Measurements from ENCODE around the gene ZNHIT6.

The ZNHIT6 gene

DNA sequence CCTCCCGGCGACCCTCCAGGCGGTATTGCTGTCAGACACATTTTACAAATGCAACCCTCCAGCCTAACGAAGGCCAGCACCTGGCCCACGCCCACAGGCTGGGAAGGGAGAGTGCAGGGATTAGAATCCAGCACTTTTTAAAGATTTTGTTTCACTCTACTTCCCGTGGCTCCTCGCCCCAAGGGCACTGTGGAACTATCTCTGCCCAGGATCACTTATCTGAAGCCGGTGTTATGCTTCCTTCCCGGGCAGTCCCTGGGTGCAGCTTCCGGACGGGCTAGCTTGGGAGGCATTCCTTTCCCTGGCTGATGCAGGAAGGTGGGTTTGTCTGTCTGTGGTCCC, 91.9 kb downstream of the ZNHIT6 start:
- DNase-seq = no peak

DNA sequence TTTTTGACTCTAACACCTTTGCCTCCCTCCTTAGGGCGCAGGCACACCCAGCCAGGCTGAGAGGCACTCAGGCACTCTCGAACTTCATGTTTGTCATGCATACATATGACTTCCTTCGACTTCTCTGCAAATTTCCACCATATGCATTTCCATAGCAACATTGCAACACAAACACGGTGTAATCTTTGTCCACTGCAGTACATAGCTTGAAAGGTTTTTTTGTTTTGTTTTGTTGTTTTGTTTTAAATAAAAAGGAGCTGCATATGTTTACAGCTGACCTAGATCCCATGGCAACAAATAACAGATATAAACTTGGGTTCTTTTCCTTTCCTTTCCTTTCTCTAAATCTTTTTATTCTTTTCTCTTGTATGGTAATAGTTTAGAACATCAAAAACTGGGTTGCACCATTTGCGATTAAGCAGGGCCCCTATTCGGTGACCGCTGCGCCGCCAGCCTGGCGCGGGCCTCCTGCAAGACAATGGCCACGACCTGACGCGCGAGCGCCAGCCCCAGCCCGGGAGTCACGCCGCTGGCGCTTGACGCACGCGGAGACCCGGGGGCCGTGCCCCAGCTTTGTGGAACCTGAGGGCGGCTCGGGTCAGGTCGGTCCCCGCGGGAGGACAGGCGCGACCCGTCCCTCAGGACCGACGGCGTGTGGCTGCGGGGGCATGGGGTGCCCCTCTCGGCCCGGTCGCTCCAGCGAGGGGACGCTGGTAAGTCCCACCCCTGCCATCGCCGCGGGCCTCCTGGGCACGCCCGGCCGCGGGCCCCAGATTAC, 92.5 kb downstream of the ZNHIT6 start:
- DNase-seq = no peak

DNA sequence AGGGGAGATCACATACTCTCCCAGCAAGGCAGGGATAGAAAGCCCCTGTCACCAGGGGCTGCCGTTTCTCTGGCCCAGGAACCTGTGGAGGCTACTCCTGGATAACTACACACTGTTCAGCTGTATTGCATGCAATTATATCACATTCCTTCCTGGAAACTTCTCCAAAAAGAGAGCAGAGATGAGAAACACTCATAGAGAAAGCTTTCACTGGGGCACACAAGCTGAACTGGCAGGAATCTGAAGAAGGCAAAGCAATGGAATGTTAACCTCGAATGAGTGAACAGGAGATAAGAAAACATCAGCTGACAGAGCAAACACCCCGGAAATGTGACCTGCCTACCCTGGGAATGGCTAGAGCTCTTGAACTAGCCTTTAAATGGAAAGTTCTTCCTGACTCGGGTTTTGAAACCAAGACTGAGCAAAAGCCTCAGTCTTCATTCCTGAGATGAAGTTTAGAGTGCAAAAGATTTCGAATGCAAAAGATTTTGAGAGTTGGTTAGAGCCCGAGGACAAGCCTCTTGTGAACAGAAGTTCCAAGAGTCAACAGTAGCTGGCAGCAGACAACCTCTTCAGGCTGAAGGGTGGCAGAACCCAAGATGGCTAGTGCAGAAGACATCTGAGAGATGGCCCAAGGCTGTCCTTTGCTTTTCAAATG, 95.4 kb downstream of the ZNHIT6 start:
- DNase-seq = no peak

DNA sequence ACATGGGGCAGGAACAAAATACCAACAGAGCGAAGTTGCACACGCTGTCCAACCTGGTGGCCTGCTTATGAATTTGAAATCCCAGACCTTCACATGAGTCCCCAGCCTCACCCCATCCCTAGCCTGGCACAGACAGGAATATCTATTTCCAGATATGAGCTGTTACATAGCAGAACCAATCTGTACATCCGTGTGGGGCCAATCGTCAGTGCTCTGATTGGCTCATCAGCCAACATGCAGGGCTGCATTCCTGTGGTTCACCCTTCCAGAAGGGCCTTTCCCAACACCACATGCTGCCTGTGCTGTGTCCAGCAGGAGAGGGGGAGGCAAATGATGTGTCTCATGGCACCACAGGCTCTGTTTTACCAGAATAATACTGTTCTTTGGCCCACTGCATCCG, 96.4 kb downstream of the ZNHIT6 start:
- no peak for DNase-seq

DNA sequence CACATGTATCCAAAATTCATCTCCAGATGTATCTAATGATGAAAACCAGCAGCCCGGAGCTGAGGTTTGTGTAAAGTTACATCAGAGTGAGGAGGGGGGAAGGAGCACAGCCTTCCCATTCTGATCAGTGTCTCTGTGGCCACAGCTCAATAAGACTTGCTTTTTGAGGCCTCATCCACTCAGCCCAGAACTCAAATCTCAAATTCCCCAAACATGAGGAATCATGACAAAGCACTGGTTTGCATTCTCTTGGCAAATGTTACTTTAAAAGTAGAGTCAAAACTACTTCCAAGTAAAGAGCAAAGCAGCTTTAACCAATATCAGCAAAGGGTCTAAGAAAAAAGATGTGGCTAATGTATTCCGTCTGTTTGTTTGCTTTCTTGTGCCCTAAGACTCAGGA, 96.8 kb downstream of the ZNHIT6 start:
- DNase-seq = no peak

DNA sequence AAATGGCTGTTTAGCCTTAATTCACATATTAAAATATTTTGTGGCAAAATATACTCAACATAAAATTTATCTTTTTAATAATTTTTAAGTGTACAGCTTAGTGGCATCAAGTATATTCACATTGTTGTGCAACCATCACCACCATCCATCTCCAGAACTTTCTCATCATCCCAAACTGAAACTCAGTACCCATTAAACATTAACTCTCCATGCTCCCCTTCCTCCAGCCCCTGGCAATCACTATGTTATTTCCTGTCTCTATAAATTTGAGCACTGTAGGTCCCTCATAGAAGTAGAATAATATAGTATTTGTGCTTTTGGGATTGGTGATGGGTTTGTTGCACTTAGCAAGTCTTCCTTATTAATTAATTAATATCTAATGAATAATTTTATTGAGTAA, 98.3 kb downstream of the ZNHIT6 start:
- DNase-seq = no peak

DNA sequence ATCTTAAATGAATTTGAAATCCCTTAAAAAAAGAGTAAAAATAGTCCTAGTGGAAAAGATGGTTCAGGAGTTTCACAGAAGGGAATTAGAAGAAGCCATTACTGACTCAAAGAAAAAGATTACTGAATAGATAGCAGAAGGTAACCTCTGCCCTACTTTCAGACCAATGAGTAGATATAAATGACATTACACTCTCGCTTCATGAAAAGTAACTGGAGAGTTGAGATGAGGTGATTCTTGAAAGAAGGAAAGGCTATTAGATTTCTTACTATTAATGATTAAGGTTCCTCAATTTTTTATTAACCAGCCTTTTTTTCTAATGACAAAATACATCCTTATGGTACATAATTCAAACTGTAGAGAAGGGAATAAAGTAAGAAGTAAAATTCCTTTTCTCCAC, 99.4 kb downstream of the ZNHIT6 start:
- DNase-seq = no peak

DNA sequence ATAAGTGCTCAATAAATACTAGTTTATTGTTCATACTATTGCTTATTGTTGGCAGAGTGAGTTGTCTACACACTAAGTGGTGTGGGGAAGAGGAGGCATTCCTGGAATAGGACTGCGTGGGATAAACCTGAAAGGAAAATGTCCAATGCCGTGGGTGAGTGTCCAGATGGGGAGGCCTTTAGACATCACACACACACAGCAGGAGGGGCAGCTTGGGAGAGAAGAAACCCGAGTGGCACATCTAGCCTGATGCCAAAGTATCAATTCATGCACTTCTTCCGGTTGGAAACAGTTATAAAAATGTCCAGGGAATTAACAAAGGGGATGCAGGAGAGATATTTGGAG, 100.3 kb downstream of the ZNHIT6 start:
- no peak for DNase-seq

DNA sequence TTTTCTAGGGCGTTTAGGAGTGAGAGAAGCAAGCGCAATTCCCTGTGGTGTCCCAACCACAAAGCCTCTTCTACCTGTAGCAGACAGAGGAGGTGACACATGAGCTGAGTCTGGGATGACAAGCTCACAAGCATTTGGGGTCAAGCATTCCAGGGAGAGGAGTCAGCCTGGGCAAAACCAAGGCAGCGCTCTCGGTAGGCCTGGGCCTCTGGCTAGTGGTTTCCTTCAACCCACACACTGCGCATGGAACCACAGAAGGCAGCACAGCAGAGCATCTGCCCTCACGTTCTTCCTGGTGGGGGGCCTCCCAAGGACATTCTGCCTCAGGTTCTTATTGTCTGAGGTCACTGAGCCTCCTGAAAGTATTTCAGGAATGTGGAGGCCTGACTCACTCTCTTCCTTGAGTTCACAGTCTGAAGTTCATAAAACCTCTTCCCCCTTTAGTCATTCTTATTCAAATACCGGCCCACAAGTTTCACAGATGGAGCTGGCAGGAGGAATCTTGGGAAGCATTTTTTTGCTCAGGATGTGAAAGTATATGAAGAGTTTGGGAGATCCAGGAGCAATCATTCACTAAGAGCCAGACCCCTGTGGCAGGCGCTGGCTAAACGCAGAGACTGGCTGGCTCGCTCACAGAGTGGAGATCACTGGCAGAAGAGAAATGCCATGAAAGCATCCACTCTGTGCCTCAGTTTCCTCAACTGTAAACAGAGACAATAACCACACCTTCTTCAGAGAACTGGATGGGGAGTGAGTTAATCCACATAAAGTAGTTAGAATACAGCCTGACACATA, 100.9 kb downstream of the ZNHIT6 start:
- DNase-seq = no peak

DNA sequence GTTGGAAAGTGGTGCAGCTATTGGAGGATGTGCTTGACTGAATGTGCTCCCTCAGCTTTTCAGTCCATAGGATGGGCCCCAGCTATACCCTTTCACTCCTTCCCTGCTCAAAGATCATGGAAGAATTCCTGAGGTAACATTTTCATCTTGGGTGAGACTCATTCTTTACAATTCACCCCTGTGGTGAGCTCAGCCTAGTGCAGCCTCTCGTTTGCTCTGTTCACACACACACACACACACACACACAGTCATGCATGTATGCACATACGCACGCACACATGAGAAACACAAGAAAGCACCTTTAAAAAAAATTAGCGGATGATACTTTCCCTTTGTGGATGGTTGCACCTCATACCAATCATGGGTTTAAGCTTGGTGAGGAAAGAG, 101.8 kb downstream of the ZNHIT6 start:
- no peak for DNase-seq

DNA sequence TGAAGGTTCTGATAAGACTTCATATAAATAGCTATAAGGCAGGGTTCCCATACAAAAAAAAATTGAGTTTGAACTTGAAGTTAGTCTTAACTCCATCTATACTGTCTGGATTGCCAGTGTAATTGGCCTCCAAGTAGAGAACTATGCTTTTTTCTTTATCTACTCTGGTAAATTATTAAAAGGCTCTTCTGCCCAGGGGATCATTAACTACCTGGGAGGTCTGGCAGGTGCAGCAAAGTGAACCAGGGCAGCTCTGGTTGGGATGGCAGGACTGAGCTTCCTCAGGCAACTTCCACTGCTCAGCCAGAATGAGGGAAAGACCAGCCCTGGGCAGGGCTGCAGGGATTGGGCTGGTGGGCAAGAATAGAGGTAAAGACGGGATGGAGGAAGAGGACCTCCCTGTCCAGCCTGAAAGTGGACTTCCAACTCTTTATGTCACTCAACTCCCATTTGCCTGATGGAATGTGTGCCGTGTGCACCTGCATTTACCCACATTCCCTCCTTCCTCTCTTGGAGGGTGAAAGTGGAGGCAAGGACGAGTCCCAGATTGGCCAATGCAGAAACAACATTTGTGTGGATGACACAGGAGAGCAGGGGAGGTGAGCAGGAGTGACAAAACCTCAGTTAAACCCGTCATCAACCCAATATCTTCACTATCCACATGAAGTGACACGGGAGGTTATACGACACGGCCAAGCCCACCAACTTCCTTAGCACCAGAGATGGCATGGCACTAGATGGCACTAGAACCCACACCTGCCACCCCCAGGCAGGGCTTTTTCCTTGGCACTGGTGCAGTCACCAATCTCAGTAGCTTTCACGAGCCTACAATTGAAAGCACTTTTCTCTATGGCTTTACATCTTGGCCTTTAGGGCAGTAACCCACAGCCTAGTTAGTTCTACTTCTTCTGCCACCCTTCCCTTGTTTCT, 102.5 kb downstream of the ZNHIT6 start:
- no peak for DNase-seq

DNA sequence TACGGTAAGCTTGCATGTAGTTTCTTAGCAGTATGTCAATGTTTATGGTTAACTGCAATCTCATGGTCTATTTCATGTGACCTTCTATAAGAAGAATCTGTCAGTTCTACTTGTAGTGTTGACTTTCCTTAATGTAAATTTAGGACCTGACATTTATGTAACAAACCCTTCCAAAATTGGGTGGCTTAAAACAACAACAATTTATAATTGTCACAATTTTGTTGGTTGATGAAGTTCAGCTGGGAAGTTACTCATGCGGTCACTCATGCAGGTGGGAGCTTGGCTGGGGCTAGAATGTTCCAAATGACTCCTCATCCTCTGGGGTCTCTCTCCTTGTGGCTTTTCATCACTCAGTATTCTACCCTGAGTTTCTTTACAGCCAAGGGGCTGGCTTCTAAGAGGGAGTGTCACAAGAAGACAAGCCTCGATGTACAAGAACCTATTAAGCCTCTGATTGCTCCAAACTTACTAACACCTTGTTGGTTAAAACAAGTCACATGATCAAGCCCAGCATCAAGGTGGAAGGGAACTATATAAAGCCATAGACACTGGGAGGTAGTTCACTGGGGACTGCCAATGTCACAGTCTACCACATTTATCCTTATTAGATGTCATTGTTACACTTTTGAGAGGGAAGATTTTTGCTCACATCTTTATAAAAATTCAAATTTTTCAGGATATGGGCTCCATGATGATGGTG, 103.8 kb downstream of the ZNHIT6 start:
- DNase-seq = no peak

DNA sequence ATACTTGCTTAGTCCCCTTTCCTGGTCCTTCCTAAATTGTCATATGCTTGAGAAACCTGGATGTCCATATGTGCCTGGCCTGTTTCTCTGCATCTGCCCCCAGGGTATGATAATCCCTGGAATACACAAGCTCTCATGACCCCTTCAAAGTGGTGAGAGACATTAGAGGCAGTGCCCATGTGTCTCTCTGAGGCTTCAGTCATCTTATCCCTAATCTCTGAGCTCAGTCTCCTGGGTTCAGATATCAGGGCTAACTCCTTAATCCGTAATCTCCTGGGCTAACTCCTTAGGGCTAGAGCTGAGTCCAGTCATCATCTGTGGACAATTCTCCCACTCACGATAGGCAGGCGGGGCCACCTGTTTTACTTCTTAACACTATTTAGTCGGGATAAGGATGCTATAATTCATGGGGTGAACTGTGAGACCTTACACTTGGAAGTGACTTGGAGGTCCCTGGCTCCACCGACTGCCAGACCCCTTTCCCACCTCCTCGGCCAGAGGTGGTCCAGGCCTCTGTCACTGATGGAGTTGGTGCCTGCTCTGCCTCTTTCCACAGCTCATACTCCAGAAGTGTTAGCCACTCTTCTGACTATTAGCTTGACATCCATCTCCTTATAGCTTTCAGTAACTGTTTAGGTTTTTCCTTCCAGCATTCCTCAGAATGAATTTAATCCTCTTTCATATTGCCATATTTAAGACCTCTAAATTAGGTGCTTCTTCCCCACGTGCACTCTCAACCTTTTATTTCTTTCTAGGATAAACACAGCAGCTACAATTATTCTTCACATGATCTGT, 105.0 kb downstream of the ZNHIT6 start:
- no peak for DNase-seq

DNA sequence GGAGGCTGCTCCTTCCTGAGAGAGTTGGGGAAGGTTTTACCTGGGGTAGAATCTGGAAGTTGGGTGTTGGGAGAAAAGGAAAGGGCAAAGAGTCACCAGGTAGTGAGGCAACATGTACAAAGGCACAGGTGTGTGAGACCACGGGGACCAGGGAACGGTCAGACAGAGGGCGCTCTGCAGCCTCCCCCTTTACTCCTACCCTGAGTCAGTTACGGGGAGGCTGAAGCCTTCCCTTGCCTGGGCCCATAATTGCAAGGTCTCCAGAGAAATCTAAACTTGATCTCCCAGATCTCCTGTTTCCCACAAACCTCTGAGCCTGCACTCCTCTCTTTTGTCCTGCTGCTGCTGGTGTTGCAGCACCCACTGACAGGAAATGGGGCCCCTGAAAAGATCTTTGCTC, 105.7 kb downstream of the ZNHIT6 start:
- DNase-seq = no peak

DNA sequence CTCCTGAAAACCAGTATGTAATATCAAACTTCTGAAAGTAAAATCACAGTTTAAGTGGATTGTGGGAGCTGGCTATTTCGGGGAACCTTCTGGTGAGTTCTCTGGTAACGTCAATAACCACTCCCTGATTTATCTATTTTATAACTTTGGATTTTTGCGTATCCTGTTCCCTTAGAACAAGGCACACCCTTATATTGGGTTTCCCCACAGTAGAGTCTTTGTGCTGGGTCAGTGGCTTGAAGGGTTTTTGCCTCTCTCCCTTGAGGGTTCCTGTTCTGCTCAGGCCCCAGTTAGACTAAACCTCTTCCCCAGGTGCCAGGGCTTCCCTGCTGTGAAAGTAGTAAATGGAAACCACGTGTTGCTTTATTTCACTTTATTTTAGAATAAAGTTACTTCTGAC, 106.3 kb downstream of the ZNHIT6 start:
- DNase-seq = no peak

DNA sequence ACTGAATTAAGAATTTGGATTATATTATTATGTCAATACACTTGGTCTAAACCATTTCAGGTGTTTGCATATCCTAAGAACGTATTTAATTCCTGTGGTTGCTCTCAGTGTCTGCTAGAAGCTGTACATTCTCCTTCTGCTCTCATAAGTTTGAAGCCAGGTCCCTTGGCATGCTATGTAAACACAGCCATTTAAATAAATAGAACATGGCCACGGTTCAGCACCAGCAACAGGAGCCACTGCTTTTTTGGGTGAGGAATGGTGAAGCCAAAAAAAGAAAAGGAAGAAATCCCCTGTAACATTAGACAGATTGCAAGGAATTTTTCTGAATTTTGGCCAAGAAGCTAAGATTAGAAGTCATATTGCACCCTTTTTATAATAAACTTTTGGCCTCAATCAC, 108.6 kb downstream of the ZNHIT6 start:
- no peak for DNase-seq

Measured in DMS79 treated with DMSO at 0.1 percent for 48 hours (cell line).